Adipose tissue (tissue), 3 donors: ENCODE data around the gene ANKRD13D. TPM values are rescaled to one million over a fixed set of nuclear protein-coding genes. Genes with fewer than 3 reads are reported as not detected.

Experiments
- H3K27ac ChIP-seq: one replicate; pipeline ENCODE4 v1.5.1; 2013; ENCODE audit warnings: low read depth, low read length
- WGBS, 3 donors: extraction: QIAGEN DNeasy Blood & Tissue Kit; methylation state at CpG; one replicate each; pipeline ENCODE4 v1.1.7; 2013; 5-methylcytosine and 5-hydroxymethylcytosine counted together
- polyA plus RNA-seq, 3 donors: library from polyadenylated mRNA; stranded (reverse); fragments of 200-250 nt; gene quantifications; one replicate each; pipeline ENCODE4 v1.2.3, GENCODE V29; 2013
- donor health status: healthy with polysubstance abuse.
- donor health status: Bipolar disorder and iron deficiency.
- donor health status: healthy.

ANKRD13D gene
- polyA plus RNA-seq, 3 donors: 13.0 to 48.7 (median 23.5) TPM

- no peak overlapping the region for H3K27ac ChIP-seq
- 96 to 100% (median 97%) methylated on average over 1 of the region's 1 CpG for WGBS, 3 donors
Observed at GRCh38 chr11:67295846-67296245, 6.7 kb downstream of the ANKRD13D start.

- whole genome bisulfite sequencing, 3 donors: 93 to 97% (median 94%) methylated on average over 7 of the region's 7 CpGs
- no peak overlapping the region for H3K27ac ChIP-seq
Observed at GRCh38 chr11:67298786-67299185, 9.7 kb downstream of the ANKRD13D start.

GRCh38 chr11:67299471-67300191 lies 10.5 kb downstream of the ANKRD13D start:
- no peak overlapping the region for H3K27ac ChIP-seq
- WGBS, 3 donors: 93 to 94% (median 94%) methylated on average over 26 to 29 of the region's 29 CpGs

- no peak overlapping the region for H3K27ac ChIP-seq
- 93 to 97% (median 93%) methylated on average over 13 of the region's 13 CpGs for WGBS, 3 donors
Observed at GRCh38 chr11:67300256-67300755, 11.2 kb downstream of the ANKRD13D start.

- no peak overlapping the region for H3K27ac ChIP-seq
- 88 to 92% (median 90%) methylated on average over 22 of the region's 22 CpGs for WGBS, 3 donors
Observed at GRCh38 chr11:67300756-67301312, 11.7 kb downstream of the ANKRD13D start.

GRCh38 chr11:67301313-67301921 lies 12.3 kb downstream of the ANKRD13D start:
- 87 to 93% (median 90%) methylated on average over 28 of the region's 28 CpGs for WGBS, 3 donors
- no peak overlapping the region for H3K27ac ChIP-seq

GRCh38 chr11:67301951-67302516 lies 12.9 kb downstream of the ANKRD13D start:
- 42 to 57% (median 52%) methylated on average over 15 of the region's 15 CpGs for WGBS, 3 donors

GRCh38 chr11:67302571-67303131 lies 13.5 kb downstream of the ANKRD13D start:
- H3K27ac ChIP-seq: no peak overlapping the region
- WGBS, 3 donors: 10 to 20% (median 15%) methylated on average over 20 to 23 of the region's 23 CpGs

More at GRCh38 chr11:67301951-67302516, 12.9 kb downstream of the ANKRD13D start:
- H3K27ac ChIP-seq: no peak overlapping the region

- WGBS, 3 donors: 0 to 1% (median 1%) methylated on average over 53 to 65 of the region's 65 CpGs
- peak within 1 kb of the TSS; percentile 49 for H3K27ac ChIP-seq
Observed at GRCh38 chr11:67303132-67303834, 14.2 kb downstream of the ANKRD13D start, which contains the start of gene SSH3. SSH3 (plus strand) TSS chr11:67303530; CDS start chr11:67303626, 96 bp downstream.

- H3K27ac ChIP-seq: no peak overlapping the region
- WGBS, 3 donors: 3 to 5% (median 3%) methylated on average over 34 to 43 of the region's 43 CpGs
Observed at GRCh38 chr11:67303835-67304411, 14.8 kb downstream of the ANKRD13D start.

GRCh38 chr11:67304511-67305113 lies 15.5 kb downstream of the ANKRD13D start:
- no peak overlapping the region for H3K27ac ChIP-seq
- WGBS, 3 donors: 76 to 85% (median 81%) methylated on average over 14 of the region's 14 CpGs

GRCh38 chr11:67306769-67307544 lies 17.9 kb downstream of the ANKRD13D start:
- 91 to 92% (median 91%) methylated on average over 19 of the region's 19 CpGs for WGBS, 3 donors

GRCh38 chr11:67307545-67308001 lies 18.5 kb downstream of the ANKRD13D start:
- no peak overlapping the region for H3K27ac ChIP-seq
- 88 to 93% (median 91%) methylated on average over 11 to 12 of the region's 12 CpGs for WGBS, 3 donors

More at GRCh38 chr11:67306769-67307544, 17.9 kb downstream of the ANKRD13D start:
- no peak overlapping the region for H3K27ac ChIP-seq

- no peak overlapping the region for H3K27ac ChIP-seq
- 93 to 96% (median 96%) methylated on average over 20 of the region's 20 CpGs for WGBS, 3 donors
Observed at GRCh38 chr11:67308031-67308866, 19.1 kb downstream of the ANKRD13D start.

- no peak overlapping the region for H3K27ac ChIP-seq
- WGBS, 3 donors: 96 to 99% (median 97%) methylated on average over 11 of the region's 11 CpGs
Observed at GRCh38 chr11:67309166-67309565, 20.1 kb downstream of the ANKRD13D start.

GRCh38 chr11:67309661-67310061 lies 20.6 kb downstream of the ANKRD13D start:
- WGBS, 3 donors: 92 to 94% (median 92%) methylated on average over 14 of the region's 14 CpGs

More at GRCh38 chr11:67309661-67310061, 20.6 kb downstream of the ANKRD13D start:
- no peak overlapping the region for H3K27ac ChIP-seq
